ENCODE data around the gene BRI3.
"Not testable (repeated sequence)": the region's sequence is repeated elsewhere in the genome, so short reads cannot be mapped to it uniquely, and the experiment has no call there.

The BRI3 gene

DNA sequence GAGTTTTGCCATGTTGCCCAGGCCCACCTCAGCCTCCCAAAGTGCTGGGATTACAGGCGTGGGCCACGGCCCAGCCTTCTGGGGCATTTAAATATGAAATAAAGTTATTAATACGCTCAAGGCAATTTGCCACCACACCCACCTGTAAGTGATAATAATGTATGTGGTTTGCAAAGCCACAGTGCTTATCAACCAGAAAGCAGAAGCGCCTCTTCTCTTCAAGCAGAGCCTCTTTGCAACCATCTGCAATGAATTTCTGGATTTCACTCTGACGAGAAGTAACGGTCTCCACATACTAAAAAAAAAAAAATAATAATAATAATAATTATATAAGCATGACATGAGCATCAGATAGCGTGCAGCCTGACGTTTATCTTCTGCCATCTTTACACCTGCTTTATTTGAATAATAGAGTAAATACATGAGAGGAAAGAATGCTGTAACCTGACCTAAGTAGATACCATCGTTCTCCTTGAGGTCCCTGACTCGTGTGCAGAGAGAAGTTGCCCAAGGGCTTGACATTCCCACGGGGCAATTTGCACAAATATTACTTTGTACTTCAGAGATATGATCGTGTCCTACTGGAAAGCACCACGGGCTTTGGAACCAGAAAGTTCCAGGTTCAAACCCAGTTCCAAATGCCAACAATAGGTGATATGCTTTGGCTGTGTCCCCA is 34.0 kb downstream of the BRI3 start:
- FAIRE-seq: no peak

DNA sequence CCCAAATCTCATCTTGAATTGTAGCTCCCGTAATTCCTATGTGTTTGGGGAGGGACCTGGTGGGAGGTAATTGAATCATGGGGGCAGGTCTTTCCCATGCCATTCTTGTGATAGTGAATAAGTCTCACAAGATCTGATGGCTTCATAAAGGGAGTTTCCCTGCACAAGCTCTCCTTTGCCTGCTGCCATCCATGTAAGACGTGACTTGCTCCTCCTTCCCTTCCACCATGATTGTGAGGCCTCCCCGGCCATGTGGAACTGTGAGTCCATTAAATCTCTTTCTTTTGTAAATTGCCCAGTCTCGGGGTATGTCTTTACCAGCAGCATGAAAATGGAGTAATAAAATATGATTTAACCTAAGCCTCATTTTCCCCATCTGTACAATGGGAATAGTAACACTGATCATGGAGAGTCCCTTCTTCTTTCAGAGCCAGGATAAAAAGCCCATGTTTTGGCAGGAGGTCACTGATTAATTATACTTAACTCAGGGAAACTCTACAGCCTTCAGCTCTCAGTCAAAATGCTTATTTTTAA is 34.6 kb downstream of the BRI3 start:
- FAIRE-seq: not testable (repeated sequence)

DNA sequence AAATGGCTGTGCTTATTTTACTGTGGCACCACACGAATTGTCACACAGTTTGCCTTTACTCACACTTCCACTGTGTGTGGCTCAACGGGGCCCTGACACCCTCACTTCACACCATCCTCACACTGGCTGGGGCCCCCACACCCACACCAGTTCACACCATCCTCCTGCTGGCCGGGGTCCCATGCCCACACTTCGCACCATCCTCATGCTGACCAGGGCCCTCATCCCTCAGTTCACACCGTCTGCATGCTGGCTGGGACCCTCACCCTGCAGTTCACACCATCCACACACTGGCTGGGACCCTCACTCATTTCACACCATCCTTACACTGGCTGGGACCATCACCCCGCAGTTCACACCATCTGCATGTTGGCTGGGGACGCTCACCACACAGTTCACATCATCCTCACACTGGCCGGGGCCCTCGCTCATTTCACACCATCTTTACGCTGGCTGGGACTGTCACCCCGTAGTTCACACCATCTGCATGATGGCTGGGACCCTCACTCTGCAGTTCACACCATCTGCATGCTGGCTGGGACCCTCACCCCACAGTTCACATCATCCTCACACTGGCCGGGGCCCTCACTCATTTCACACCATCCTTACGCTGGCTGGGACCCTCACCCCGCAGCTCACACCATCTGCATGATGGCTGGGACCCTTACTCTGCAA is 36.0 kb downstream of the BRI3 start:
- FAIRE-seq: no peak

DNA sequence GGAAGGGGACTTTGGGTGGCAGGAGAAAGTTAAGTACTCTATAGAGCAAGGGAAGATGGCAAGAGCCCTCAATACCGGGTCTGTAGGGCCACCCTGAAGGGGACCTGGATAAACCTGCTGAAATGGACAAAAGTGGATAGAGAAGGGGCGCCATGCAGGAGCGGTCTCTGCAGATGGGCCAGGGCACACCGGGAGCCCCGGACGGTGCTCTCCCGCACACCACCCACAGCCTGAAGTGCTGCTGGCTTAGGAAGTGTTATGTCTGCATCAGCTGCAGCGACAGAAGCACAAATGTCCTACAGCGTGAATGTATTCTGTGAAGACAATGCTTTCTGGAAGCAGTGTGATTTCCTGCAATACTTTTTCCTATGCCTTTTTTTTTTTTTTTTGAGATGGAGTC is 37.7 kb downstream of the BRI3 start:
- no peak for FAIRE-seq

DNA sequence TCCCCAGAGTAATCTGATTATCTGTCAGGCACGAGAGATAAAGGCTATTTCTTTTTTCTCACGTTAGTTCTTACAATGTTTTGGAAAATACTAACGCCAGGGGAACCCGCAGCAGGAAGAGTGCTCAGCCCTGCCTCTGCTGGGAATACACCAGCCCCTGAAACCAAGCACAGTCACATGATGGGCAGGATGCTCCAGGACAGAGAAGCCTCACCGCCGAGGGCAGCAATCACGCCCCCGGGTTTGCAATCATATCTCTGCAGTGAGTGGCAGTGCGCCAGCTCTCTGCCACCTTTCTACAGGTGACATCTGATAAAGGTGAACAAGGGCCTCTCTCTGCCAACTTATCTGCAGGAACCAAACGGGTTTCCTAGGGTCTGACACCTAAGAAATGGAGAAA is 39.8 kb downstream of the BRI3 start:
- FAIRE-seq: no peak

DNA sequence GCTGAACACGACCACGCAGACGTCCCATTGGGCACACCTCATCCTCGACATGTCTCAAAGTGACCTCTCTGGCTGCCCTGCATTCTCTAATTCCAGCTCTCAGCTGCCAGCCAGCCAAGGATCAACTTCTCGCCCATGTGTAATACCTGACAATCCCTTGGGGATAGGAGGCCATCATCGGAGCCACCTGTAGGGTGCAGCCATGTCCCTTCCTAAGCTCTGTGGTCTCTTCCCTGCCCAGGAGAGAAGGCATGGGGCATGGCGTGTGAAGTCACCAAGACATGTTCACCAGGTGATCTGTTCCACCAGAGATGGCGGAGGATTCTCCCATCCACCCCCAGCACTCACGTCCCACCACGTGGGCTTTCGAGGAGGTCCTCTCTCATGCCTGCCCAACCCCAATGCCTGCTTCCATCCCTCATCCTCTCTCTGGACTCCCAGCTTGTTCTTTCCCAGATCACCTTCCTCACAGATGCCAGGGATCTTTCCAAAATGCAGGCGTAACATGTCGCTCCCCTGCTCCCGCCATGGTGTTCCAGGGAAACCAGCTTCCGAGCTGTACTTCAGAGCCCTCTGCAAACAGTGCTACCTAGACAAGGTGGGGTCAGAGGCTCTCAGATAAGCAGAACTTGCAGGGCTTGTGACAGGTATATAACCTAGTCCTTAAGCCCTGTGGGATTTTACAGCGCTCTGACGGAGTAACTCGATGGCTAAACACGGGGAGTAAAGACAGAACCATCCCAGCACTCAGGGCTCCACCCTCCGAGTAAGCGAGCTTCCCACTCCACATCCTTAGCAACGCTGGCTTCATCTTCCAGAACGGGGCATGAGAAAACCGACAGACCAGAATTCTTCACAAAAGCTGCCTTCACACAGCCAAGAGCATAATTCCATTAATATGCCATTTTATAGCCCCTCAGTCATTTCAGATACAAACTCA is 41.1 kb downstream of the BRI3 start:
- no peak for FAIRE-seq

DNA sequence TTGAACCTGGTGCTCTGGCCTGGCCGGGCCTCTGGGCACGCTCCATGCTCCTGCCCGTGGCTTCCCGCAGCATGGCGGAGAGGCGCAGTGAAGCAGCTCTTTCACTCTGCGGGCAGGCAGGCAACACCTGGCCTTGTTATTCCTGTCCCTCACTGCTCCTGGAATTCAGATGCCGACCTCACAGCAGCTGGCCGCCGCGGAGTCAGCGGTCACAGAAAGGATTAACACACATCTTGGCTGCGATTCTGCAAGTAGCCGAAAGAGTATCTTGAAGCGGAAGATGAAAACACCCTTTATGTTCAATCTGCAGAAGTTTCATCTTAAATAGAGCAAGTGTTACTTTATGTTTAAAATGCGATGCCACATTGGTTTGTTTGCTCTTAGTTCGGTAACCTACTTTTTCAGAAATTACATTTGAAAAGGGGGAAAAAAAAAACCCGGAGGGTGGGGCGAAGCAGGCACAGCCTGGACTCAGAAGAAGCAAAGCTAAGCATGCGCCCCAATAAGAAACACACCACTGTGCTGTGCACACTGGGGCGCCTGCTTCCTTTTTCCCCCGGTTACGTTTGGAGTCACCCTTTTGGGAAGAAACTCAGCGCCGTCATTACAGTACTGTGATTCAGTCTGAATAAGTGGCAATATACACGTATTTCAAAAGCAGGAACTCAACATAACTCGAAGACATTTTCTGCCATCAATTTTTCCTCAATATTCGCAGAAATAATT is 42.3 kb downstream of the BRI3 start:
- FAIRE-seq: no peak

DNA sequence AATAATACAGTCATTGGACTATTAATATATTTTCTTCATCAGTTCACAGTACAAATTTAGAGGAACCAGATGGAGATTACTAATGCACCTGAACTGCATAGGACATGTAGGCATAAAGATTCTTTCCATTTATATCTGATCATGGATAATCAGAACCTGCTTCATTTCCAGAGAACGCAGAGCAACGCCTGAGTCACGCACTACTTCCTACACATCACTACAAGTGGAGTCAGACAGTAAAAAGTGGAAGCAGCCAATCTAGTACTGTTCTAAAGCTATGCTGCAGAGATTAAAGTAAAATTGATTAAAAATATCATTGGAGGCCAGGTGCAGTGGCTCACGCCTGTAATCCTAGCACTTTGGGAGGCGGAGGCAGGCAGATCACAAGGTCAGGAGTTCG is 43.3 kb downstream of the BRI3 start:
- FAIRE-seq: no peak

DNA sequence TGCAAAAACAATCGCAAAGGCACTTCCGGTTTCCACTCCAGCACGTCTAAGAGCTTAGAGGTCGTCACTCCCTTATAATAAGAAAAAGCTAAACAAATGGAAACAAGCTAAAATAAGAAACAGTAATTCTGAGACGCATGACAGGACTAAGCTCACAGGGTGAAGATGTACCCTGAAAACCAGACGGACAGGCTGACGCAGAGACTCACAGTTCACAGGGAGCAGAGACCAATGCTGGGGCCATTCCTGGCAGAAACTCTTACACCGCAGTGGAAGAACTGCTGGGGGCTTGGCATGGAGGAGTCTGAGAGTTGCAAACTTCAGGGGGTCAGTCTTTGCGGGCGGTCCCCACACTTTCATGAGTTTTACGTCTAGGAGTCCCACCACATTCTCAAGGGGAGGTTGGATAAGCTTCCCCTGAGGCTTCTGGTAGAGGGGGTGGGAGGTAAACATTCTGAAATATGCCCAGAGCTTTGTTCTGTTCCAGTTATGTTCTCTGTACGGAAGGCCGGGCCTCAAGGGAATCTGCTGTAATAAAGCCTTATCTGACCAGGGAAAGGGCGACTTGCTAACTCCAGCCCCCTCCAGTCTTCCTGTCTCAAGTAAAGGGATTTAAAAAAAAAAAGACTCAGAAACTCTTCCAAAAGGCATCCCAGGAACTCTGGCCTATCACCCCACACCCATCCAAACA is 47.8 kb downstream of the BRI3 start:
- FAIRE-seq: no peak

DNA sequence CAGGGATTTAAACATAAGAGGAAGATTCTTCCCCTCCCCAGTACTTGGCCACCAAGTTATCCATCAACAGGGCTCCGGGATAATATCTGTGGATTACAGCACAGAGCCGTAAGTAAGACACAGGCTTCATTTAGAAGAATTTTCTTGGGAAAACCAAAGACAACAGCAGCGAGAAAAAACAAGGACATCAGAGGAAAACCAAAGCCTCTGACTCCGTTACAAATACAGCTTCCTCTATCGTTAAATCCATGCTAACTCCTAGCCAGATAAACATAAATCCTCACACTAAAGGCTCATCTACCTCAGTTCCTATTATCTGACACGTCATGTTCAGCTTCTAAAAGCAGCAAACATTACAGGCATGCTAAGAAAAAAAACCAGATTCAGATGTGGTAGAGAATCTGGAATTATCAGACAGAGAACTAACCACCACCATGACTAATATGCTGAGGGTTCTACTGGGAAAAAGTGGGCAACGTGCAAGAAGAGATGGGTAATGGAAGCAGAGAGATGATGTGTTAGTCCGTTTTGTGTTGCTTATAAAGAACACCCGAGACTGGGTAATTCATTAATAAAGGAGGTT is 48.4 kb downstream of the BRI3 start:
- FAIRE-seq: no peak

DNA sequence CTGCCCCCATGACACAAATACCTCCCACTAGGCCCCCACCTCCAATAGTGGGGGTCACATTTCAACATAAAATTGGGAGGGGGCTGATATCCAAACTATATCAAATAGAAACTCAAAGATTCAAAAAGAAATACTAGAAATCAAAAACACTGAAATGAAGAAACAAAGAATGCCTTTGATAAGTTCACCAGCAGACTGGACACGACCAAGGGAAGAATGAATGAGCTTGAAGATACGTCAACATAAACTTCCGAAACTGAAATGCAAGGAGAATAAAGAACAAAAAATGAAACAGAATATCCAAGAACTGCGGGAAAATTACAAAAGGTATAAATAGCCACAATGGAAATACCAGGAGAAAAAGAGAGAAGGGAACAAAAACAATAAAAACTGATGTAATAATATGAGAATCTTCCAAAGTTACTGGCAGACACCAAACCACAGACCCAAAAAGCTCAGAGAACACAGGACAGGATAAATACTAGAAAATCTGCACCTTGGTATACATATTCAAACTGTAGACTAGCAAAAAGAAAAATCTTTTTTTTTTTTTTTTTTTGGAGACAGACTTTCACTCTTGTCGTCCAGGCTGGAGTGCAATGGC is 49.5 kb downstream of the BRI3 start:
- no peak for FAIRE-seq

DNA sequence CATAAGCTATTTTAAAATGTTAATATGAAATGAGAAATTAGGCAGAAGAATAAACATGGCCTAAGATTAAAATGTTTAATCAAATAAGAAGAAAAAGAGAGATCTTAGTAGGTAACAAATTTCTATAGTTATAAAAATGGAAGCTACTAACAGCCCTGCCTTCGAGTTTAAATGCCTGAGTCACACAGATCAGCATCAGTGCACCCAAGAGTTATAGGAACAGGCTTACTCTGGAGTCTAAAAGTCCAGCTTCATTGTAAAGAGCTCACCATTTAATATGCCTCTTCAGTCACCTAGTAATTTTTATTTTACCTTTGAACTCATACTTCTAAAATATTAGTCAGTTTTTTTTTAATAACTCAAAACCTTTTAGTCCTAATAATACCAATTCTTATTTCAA is 52.6 kb downstream of the BRI3 start:
- FAIRE-seq: no peak

DNA sequence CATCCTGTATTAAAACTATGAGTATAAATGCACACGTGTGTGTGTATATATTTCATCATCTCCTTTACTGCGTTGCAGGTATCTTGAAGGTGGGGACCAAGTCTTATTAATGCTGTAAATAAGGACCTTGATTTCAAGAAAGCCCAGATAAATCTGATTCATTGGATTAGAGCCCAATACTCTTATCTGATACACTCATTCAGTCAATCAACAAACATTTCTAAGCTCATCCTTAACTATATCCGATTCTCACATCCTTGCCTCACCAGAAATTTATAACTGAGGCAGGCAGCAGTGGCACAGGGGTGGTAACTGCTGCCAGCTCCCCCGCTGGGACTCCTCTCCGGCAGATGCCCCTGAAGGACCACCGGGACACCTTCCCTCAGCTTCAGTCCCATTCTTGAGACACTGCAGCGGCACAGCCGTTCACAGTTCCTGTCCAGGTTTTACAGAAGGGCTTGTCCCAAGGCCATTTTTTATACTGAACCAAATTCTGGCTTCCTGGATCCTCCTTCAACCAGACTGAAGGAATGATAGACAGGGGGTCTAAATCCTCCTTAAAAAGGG is 54.0 kb downstream of the BRI3 start:
- no peak for FAIRE-seq

DNA sequence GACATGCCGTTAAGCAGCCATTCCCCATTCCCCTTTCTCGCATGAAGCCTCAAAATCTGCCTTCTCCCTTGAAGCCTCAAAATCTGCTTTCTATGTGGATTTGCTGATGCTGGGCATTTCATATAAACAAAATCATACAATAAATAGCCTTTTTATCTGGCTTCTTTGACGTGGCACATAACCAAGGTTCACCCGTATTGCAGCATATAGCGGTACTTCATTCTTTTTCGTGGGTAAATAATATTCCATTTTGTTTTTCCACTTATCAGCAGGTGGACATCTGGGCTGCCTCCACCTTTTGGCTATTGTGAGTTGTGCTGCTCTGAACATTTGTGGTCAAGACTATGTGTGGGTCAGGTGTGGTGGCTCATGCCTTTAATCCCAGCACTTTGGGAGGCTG is 57.0 kb downstream of the BRI3 start:
- FAIRE-seq: no peak

DNA sequence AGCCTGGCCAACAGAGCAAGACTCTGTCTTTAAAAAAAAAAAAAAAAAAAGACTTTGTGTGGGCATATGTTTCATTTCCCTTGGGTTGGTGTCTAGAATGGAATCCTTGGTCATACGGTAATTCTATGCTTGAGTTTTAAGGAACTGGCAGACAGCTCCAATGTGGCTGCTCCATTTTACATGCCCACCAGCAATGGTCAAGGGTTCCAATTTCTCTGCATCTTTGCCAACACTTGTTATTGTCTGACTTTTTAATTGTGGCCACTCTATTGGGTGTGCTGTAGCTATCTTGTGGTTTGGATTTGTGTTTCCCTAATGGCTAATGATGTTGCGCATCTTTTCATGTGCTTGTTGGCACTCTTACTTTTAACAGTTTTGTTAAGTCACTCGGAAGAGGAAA is 57.6 kb downstream of the BRI3 start:
- FAIRE-seq: no peak

DNA sequence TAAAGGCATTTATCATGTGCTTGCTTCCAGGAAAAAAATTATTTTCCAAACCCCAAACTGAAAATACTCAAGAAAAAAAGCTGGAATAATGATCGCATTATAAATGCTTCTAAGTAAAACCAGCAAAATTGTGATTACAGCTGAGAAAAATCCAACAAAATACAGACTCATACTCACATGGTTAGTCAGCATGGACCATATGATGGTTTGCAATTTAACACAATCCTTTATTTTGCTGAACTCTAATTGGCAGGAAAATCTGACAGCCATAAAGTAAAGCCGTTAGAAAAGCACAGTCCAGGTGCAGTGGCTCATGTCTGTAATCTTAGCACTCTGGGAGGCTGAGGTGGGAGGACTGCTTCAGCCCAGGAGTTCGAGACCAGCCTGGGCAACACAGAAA is 59.6 kb downstream of the BRI3 start:
- FAIRE-seq: no peak
